GM15510 (cell line): Measurements from ENCODE around the gene NOTCH4.

Source experiments
- POLR2A ChIP-seq: IDR thresholded peaks from 3 replicates; pipeline ENCODE4 v1.6.1; 2011; ENCODE audit warnings: borderline replicate concordance; ENCODE audit not compliant: insufficient read length; ENCODE audit errors: extremely low read depth

The NOTCH4 gene

DNA sequence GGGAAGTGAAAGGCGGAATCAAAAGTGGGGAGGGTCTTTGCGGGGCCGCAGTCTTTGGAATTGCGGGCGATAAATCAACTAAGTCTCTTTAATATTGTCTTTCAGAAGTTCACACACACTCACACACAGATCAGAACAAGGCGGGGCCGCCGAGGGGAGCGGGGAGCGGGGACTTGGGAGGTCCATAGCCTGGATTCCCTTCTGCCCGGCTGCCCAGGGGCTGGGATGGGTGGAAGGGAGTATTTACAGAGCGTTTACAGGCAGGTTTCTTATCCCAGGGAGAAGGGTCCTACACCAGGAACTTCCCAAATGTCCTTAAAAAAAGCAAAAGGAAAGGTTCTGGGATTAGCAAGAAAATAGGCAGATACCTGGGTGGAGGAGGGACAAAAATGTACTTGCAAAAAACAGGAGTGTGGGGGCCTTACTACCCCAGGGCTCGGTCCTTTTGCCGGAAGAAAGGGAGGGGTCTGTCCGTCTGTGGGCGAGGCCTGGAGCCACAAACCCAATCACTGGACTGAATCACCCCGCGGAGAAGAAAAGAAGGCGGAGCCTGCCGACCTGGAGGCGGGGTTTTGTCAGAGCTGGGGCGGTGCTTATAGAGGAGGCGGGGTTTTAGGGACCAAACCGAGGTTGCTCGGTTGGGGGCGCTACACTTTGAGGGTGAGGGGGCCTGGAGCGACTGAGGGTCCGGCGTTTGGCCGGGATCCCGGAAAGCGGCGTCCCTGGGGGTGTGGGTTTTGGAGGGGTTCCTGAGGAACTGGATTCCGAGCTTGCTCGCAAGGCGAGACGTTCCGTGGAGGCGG is 75.4 kb downstream of the NOTCH4 start:
- no peak for TF ChIP-seq POLR2A

DNA sequence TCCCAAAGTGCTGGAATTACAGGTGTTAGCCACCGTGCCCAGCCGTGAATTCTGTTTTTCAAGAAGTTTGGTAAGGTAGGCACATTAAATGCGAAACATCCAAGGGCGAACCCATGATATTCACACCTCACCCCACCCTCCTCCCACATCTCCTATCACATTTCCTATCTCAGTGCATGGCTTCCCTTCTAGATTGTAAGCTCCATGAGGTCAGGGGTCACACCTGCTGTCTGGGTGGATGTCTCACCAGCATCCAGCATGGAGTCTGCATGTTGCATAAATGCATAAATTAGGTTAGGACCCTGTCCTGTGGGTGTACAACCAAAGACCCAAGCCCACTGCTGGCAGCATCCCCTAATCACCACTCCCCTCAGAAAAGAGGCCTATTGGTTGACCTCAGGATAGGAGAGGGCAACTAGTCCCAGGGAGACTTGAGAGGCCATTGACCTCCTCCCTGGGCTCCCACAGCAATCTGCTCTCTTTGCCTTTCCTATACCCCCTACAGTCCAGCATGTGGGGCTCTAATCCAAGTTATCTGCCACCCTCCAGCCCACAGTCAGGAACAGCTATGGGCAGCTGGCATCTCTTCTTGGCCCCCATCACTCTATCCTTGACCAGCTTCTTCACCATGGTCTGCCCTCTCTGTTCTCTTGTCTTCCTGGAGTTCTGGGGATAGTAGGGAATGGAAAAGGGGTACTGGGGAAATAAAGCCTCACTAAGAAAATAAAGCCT is 76.3 kb downstream of the NOTCH4 start:
- TF ChIP-seq POLR2A: no peak

- TF ChIP-seq POLR2A: no peak
Observed at GRCh38 chr6:32146687-32147086, 77.2 kb downstream of the NOTCH4 start.

GRCh38 chr6:32146287-32146686 is 77.6 kb downstream of the NOTCH4 start:
- no peak for TF ChIP-seq POLR2A
